ENCODE data around the gene KCNT2.

- TF ChIP-seq SP1 (IDR thresholded peaks at IDR 0.05) = no peak
- no peak for TF ChIP-seq FOXM1 (IDR thresholded peaks at IDR 0.05; ENCODE audit: borderline replicate concordance)
- TF ChIP-seq L3MBTL2 (conservative IDR thresholded peaks at IDR 0.05) = no peak
- no peak for TF ChIP-seq FOXA1 (IDR thresholded peaks at IDR 0.05)
- no peak for TF ChIP-seq ZNF384 (IDR thresholded peaks at IDR 0.05)
- no peak for TF ChIP-seq TARDBP (IDR thresholded peaks at IDR 0.05)
- no peak for TF ChIP-seq BHLHE40 (IDR thresholded peaks at IDR 0.05; ENCODE audit: borderline replicate concordance)
- no peak for TF ChIP-seq NFRKB (IDR thresholded peaks at IDR 0.05)
- TF ChIP-seq SUZ12 (IDR thresholded peaks at IDR 0.05) = no peak
- TF ChIP-seq LEF1 (IDR thresholded peaks at IDR 0.05; ENCODE audit: borderline replicate concordance) = no peak
- TF ChIP-seq FOXK2 (IDR thresholded peaks at IDR 0.05) = no peak
- peak; percentile 53 for TF ChIP-seq PKNOX1 (IDR thresholded peaks at IDR 0.05)
Measured at GRCh38 chr1:196295766-196296165, 312.5 kb downstream of the KCNT2 start.

Data from HEK293T (cell line).